Right lung (tissue), 10 donors: ENCODE measurements around the gene PICK1. TPM values are rescaled to one million over a fixed set of nuclear protein-coding genes. Genes with fewer than 3 reads are reported as not detected.

Source experiments
- DNase-seq, 2 donors: peaks; one replicate each; pipeline ENCODE4 v3.0.0-alpha.2; 2013
- long read RNA-seq, 8 donors: transcript quantifications; one replicate each; lab custom pipeline, GENCODE V29; 2026
- polyA plus RNA-seq, 5 donors: library from polyadenylated mRNA; unstranded; fragments of 120-200 nt; gene quantifications; one replicate each; pipeline versions ENCODE4 v1.2.1 to v1.2.3, GENCODE V29; 2013; ENCODE audit warnings: inconsistent platforms in 1 of 5, low replicate concordance in 1 of 5; ENCODE audit not compliant: insufficient read length in 5 of 5, insufficient read depth in 1 of 5

The PICK1 gene
- 10 to 100 TPM; 21.1 to 31.6 (median 29.0) TPM for polyA plus RNA-seq
- long read RNA-seq, donor 1, partial matches to known transcripts: 5 of 13 reads
- long read RNA-seq, donor 1, other reads (novel, unspliced or antisense): 0 of 13 reads
- long read RNA-seq, donor 2, partial matches to known transcripts: 0 of 3 reads
- long read RNA-seq, donor 2, other reads (novel, unspliced or antisense): 0 of 3 reads
- long read RNA-seq, donor 3: 0 reads
- long read RNA-seq, donor 4, partial matches to known transcripts: 0 of 1 reads
- long read RNA-seq, donor 4, other reads (novel, unspliced or antisense): 0 of 1 reads
- long read RNA-seq, donor 5, partial matches to known transcripts: 0 of 5 reads
- long read RNA-seq, donor 5, other reads (novel, unspliced or antisense): 0 of 5 reads
- long read RNA-seq, donor 6, partial matches to known transcripts: 5 of 13 reads
- long read RNA-seq, donor 6, other reads (novel, unspliced or antisense): 0 of 13 reads
- long read RNA-seq, donor 7, partial matches to known transcripts: 0 of 4 reads
- long read RNA-seq, donor 7, other reads (novel, unspliced or antisense): 0 of 4 reads
- long read RNA-seq, donor 8, partial matches to known transcripts: 0 of 1 reads
- long read RNA-seq, donor 8, other reads (novel, unspliced or antisense): 0 of 1 reads

GRCh38 chr22:38056969-38057891 lies at the start of gene PICK1:
Gene PICK1, plus strand, starts transcription at chr22:38057404. Its CDS starts 406 bp downstream, at chr22:38057810.
- peak; percentile 87 to 89 for DNase-seq

DNA sequence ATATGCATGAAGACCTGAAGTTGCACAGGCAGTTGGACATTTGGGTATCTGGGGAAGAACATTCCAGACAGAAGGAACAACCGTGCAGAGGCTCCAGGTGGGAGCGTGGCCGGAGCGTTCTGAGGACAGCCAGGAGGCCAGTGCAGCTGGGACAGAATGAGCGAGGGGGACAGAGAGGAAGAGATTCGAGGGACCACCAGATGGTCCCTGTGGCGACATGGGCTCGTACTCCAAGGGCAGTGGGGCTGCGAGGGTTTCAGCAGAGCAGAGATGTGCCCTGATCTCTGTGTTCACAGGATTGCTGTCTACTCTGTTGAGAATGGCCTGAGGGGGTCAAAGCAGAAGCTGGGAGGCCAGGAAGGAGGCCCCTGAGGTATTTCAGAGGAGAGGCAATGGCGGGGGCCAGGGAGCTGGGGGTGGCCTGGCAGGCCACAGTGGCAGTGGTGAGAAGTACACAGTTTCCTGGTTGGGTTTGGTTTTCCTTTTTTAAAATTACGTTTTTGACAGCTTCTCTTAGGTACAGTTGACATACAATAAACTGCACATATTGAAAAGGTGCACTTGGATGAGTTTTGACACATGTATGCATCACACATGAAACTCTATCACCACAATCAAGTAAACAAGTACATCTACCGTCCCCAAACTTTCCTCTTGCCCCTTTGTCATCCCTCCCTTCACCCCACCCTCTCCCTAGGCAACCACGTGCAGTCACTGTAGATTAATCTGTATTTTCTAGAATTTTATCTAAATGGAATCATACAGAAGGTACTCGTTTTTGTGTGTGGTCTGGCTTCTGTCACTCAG lies 48.0 kb upstream of the PICK1 start:
- DNase-seq: no peak

GRCh38 chr22:38012604-38013072 lies 44.6 kb upstream of the PICK1 start:
- DNase-seq: no peak

DNA sequence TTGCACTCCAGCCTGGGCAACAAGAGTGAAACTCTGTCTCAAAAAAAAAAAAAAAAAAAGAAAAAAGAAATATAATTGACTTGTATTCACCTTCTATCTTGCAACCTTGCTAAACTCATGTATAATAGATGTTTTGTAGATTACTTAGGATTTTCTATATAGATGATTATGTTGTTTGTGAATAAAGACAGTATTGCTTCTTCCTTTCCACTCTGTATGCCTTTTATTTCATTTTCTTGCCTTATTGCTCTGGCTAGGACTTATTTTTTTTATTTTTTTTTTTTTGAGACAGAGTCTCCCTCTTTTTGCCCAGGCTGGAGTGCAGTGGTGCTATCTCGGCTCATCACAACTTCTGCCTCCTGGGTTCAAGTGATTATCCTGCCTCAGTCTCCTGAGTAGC lies 43.1 kb upstream of the PICK1 start:
- DNase-seq: no peak

GRCh38 chr22:38016182-38017151 lies 40.7 kb upstream of the PICK1 start:
- peak; percentile 63 to 64 for DNase-seq

GRCh38 chr22:38017272-38017920 lies 39.8 kb upstream of the PICK1 start:
- peak; percentile 48 to 64 for DNase-seq

GRCh38 chr22:38017939-38018885 lies 39.0 kb upstream of the PICK1 start:
- no peak for DNase-seq

- no peak for DNase-seq
Observed at GRCh38 chr22:38018938-38019827, 38.0 kb upstream of the PICK1 start.

DNA sequence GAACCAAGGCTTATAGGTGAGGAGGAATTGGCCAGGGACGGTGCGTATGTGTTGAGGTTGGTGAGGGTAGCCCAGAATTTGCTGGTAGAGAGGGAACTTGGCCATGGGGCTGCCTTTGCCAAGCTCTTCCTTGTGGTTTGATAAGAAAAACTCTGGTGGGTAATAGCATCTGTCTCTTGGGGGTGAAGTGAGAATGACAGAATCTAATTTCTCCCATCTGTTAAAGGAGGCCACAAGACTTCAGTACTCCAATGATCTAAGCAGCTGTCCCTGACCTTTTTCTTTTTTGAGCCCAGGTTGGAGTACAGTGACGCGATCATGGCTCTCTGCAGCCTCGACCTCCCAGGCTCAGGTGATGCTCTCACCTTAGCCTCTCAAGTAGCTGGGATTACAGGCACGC lies 36.0 kb upstream of the PICK1 start:
- no peak for DNase-seq

DNA sequence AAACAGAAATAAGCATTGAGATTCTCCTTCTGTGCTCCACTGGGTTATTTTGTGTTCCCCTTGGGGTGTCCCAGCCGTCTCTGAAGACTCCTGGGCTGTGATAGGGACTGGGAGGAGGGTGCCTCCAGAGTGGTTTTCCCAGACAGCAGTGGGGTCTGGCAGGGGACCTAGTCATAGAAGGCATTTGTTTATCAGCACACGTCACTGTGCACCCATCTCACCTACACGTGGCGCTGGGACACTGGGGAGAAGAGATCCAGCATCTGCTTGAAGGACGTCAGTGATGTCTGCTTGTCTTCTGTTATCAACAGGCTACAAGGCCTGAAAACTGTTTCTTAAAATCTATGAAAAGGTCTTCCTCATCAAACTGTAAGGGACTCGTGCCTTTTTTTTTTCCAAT lies 34.2 kb upstream of the PICK1 start:
- DNase-seq: no peak

DNA sequence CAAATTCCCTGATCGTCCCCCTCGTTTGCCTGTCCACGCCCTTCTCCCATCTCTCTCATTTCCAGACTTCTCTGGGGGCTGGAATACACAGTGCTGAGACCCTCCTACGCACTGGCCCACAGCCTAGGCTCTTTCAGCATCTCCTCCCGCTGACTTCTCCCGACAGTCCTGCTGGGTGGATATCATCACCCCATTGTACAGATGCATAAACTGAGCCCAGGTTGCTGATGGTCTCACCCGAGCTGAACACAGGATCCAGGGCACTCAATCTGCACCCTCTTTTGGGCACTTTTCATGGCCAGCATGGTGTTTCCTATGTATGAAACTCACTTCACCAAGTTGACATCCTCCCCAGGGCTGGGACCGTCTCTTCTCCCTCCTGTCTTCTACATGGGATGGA lies 31.7 kb upstream of the PICK1 start:
- DNase-seq: no peak

GRCh38 chr22:38026130-38027111 lies 30.8 kb upstream of the PICK1 start:
- no peak for DNase-seq

DNA sequence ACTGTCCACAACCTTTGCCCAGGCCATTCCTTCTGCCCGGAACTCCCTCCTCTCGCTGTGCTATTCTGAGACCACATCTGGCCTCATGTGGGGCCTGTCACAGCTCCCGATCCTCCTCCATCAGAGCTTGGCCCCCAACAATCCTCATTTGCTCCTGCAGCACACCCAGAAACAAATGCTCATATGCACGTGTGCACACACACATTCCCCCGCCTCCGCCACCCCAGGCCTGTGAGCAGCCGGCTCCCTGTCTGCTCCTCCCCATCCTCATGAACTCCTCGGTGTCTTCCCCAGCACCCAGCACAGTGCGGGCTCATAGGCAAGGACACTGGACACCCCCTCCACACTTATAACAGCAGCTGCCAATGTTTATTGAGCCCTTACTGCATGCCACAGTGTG lies 29.7 kb upstream of the PICK1 start:
- no peak for DNase-seq

GRCh38 chr22:38028344-38029130 lies 28.7 kb upstream of the PICK1 start:
- no peak for DNase-seq

GRCh38 chr22:38029370-38029769 lies 27.8 kb upstream of the PICK1 start:
- no peak for DNase-seq
